GM21423 (cell line): ENCODE measurements around the gene SEPTIN5.

Experiments
- ATAC-seq: cut with Tn5 transposase; IDR thresholded peaks from one replicate; pipeline ENCODE4 v1.9.1; 2021; ENCODE audit warnings: mild to moderate bottlenecking, moderate library complexity; ENCODE audit not compliant: unreplicated experiment

Gene SEPTIN5

DNA sequence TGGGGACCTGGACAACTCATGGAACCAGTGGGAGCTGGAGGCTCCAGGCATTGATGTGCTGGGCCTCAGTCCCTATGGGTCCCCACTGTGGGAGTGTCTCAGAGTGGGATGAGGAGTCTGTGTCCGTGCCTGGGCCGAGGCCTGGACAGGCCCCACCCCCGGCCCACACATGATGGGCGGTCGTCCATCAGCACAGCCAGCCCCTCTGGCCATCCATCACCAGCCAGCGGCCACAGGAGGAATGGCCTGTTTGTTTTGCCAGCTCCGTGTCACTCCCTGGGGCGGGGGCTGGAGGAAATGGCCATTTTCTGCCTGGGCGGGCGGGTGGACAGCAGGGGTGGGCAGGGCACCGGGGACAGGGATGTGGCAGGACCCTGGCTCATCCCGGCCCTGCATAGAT is 33.2 kb downstream of the SEPTIN5 start:
- ATAC-seq: no peak

DNA sequence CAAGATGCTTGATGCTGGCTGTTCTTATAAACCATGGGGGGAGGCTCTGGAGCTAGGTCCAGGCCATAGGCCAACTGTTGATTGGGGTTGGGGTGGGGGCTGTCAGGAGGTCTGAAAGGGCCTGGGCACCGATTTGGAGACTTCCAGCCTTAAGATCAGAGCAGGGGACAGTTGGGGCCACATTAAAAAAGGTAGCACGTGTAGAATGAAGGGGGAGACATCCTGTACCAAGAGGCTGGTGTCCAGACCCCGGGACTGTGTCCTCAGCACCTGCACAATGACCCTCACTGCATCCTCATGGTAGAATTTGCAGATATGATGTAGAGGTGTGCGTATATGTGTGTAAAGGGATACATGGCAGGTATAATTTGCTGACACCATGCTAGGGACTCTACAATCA is 33.8 kb downstream of the SEPTIN5 start:
- ATAC-seq: no peak

DNA sequence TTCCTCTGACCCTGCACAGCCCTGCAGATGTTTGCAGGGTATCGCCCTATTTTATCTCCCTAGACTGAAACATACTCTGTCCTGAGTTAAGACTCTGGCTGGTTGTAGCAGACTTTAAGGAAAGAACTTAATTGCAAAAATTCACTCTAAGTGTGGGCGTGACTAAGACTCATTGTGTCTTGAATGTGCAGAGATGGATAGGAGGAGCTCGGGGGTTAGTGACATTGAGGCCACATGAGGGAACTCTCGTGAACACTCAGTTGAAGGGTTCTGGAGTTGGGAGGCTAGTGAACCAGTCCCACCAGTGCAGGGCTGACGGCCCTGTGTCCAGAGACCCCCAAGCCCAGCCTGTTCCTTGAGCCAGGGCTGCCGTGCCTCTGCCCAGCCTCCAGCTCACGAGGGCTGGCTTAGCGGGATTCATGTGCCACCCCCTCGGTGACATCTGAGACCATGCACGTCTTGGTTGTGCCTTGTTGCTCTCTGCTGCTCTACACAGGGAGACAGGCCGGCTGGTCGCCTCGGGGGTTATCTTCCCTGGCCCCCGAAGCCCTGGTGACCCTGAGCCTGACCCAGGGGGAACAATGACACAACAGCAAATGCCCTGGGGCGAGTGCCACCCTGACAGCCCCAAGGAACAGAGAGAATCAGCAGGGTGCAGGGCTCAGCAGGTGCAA is 34.8 kb downstream of the SEPTIN5 start:
- no peak for ATAC-seq

GRCh38 chr22:19749876-19750275 is 35.6 kb downstream of the SEPTIN5 start:
- ATAC-seq: no peak

GRCh38 chr22:19750507-19751490 is 36.5 kb downstream of the SEPTIN5 start:
- ATAC-seq: no peak

DNA sequence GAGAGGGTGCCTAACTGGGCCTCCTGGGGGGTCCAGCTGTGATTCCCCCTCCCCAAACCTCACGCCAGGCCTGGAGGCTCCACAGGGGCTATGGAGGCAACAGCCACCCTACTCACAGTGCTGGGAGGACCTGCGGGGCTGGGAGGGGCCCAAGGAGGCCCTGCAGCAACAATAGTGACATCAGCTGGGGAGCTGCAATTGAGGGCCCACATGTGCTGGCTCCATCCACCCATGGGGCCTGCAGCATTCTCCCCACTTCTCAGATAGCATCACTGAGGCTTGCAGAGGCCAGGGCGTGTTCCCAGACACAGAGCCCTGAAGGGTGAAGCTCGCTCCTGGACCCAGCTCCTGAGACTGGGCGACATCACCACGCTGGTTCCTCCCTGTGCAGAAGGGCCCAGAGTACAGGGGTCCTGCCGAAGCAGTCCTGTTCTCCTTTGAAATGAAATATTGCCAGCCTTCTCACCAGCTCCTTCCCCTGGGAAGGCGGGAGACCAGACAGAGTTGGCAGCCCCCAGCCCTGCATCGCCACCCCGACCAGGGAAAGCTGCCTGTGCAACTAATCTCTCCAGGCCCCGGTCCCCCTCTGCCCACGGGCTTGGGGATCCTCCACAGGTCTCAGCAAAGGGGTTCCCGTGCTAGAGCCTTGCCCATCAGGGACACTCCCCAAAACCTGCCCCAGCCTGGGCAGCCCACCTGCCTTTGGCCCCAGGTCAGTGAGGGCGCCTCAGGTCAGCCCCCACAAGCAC is 37.4 kb downstream of the SEPTIN5 start:
- ATAC-seq: no peak

DNA sequence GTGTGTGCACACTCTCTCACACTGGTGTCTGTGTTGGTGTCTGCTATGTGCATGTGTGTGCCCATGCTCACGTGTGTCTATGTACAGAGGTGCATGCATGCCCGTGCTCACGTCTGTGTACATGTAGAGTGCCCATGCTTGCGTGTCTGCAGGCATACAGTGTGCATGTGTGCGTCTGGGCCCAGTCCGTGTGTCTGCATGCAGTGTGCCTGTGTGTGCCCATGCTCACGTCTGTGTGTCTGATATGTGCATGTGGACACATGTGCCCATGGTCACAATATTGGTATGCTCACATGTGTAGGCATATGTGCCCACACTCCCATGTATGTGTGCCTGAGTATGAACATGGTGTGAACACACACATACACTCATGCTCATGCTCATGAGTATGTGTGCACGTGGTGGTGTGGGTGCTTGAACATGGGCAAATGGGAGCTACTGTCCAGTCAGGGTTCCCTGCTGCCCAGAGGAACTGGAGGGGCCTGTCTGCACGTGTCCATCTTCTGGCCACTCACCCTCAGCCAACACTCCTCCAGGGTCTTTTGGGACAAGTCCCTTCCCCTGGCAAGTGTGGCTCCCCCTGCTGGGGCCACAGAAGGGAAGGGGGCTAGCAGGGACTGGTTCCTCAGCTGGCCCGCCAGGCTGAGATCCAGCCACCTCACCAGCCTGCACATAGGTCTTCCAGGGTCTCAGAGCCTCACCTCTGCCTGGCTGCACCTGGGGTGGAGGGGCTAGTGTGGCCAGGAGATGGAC is 39.0 kb downstream of the SEPTIN5 start:
- ATAC-seq: no peak

DNA sequence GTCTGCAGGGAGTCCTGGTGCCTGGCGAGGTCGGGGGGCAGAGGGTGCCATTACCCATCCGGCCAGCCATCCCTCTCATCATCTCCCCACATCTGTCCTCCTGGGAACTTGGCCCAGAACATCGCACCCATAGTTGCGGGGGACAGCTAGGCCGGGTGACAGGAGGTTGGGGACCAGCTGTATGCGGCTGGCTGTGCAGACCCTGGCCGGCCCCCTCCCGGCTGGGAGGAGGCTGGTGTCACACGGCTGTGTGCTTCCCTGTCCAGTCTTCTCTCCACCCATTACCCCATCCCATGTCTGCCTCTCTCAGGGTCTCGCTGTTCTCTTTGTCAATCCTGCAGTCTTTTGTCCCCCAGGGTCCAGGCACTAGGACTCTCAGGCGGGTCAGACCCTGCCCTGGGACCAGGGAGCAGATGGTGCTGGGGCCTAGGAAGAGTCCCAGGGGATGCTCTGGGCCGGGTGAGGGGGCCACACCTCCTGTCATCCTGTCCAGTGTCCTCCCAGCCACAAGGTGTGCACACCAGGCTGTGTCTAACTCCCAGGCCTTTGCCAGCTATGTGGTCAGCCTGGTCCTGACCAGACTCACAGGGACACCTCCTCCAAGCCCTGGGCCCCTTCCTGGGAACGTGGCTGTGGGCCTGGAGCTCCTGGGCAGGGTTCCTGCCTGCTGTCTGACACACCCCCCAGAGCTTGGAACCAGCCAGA is 39.8 kb downstream of the SEPTIN5 start:
- no peak for ATAC-seq

DNA sequence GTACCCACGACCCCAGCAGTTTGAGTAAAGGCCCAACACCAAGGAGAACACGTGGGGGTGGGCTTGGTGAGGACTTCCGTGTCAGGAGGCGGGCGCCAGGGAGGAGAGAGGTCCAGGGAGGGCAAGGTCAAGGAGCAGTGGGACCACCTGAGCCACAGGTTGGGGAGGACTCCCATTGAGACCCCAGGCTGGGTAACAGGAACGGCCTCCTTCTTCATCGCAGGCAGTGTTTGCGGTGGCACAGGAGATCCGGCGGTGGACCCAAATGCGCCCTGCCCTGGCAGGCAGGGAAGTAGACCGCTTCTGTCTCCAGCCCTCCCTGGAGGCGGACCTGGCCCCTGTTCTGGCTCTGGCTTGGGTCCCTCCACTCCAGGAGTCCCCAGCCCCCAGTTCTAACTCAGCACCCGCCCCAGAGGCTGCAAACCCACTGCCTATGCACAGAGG is 40.4 kb downstream of the SEPTIN5 start:
- no peak for ATAC-seq

DNA sequence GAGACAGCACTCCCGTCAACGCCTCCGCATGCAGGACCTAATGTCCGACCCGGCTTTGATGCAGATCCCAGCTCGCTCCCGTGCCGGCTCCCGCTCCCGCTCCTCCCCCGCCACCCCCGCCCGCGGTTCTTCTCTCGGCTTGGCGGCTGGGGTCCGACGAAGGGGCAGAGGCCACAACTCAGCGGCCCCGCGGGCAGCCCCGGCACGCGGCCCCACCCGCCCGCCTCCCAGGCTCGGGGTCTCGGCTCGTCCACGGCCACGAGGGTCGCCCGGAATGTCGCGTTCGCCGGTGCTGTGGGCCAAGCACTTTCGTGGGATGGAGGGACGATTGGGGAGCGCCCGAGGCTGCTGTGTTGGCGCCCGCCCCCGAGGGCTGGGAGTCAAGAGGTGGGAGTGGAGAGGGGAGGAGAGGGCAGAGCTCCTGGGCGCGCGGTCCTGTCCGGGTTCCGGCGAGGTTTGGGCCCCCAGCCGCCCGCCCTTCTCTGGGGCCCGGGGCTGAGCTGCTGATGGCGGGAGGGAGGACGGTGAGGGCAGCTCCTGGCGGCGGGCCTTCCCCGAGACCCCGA is 40.9 kb downstream of the SEPTIN5 start:
- ATAC-seq: no peak

GRCh38 chr22:19755722-19756287 is 41.5 kb downstream of the SEPTIN5 start:
- ATAC-seq: no peak

DNA sequence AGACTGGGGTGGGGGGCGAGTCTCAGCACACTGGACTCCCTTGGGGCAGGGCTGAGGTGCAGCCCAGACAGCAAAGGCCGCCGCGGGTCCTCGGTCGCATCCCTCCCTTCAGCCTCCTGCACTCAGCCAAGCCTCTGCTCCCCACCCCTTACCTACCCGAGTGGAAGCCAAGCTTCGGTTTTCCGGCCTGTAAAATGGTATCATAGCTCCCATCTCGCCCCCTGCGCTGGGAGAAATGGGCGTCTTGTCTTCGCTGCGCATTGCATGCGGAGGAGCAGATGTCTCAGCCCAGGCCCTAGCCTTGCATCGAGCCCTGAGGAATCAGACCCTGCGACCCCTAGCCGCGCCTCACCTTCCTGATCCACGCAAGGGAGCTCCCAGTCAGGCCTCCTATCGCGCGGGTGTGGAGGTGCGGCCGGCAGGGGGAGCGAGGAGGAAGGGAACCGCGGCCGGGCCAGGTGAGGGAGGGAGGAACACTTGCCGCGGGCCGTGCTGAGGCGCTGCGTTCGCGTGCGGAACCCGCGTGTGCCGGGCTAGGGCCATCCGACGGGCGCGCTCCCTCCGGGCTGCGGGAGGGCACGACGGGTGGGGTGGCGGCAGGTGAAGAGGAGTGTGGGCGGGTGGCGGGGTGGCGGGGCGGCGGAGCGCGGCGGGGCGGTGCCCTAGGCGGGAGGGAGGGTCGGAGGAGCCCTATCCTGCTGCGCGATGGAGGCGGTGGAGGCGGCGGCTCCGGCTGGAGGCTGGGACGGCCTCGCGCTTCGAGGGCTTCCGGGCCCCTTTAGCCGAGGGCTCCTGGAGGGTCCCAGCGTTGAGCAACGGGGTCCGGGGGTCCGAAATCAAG is 42.2 kb downstream of the SEPTIN5 start:
- ATAC-seq: no peak

- ATAC-seq: no peak
Measured at GRCh38 chr22:19757140-19757984, 43.1 kb downstream of the SEPTIN5 start.

DNA sequence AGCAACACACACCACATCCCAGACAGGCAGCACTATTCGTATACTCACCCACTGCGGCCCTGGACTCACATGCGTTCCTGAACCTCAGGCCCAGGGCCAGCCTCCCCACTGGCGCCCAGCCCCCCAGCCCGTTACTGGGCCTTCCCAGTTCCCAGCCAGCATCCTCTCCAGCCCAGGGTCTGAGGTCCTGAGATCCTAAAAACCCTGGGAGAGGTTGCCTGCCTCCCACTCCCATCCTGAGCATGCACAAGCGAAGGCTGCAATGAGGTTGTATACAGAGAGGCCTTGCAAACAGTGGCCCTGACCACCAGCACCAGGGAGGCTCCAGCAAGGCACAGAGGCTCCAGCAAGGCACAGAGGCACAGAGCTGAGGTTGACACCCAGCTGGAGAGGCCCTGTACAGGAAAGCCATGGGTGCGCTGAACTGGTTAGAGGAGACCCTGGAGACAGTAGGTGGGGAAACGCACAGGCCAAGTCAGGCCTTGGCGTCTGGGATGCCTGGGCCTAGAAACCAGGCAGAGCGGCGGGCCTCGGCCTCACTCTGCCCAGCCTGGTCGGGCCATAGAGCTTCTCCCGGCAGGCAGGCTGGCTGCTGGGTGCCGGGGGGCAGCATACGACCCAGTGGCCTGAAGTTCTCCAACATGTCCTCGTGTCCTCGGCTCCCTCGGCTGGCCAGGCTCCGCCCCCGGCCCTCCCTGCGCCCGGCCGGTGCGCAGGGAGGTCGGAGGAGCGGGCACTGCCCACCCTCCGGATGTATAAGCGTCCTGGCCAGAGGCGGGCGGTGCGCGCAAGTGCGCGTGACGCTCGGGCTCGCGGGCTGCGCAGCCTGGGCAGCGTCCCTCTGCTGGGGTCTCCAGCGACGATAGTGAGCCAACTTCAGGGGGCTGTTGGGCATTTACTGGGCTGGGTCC is 43.9 kb downstream of the SEPTIN5 start:
- no peak for ATAC-seq

GRCh38 chr22:19758896-19759426 is 44.7 kb downstream of the SEPTIN5 start:
- ATAC-seq: no peak

DNA sequence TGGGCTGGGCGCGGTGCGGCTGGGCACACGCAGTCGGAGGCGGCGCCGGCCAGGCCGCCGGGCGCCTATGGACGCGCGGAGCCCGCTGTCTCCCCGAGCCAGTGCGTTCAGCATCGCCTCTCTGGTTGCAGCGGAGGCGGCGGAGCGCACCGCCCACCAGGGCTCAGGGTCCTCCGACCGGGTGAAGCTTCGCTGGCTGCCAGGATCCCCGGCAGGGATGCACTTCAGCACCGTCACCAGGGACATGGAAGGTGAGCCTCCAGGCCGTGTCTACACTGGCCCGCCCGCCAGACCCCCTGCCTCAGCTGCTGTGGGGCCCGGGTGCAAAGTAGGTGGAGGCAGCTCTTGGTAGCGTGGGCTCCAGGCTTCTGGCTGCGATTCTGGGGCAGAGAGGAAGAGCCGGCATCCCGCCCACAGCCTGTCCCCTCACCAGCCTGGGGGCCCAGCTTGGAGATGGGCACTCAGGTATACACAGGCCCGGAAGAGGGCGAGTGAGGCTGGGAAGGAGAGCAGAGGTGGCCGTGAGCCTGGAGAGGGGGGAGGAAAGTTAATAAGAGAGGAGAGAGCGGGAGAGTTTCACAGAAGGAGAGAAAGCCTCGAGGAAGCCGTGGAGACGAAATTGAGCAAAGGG is 45.2 kb downstream of the SEPTIN5 start:
- ATAC-seq: no peak
